GM19324 (cell line): ENCODE results near the gene ARHGEF3.

ENCODE experiments used
- ATAC-seq: cut with Tn5 transposase; IDR thresholded peaks from one replicate; pipeline ENCODE4 v1.9.1; 2021; ENCODE audit warnings: mild to moderate bottlenecking, moderate library complexity; ENCODE audit not compliant: unreplicated experiment, low FRiP score

Gene ARHGEF3

DNA sequence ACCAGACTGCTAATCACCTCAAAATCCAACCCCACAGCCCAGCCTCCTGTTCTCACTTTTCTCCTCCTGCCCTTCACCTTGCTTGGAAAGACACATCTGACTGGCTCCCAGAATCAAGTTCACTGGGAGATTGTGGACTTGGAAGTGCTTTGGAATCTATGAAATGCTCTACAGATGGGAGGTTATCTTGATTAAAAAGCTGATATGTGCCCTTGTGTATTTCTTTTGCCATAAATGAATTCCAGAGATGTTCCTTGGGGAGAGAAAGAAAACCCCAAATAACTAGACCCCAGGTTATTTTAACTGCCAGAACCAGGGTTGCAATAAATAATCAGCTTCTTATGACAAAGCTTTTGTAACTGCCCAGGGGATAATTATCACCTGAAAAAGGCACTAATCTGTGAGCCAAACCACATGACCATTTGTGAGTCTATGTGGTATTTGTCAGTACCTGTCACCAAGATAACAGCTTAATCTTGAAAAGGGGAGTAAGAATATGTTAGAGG is 21.7 kb upstream of the ARHGEF3 start:
- no peak for ATAC-seq

DNA sequence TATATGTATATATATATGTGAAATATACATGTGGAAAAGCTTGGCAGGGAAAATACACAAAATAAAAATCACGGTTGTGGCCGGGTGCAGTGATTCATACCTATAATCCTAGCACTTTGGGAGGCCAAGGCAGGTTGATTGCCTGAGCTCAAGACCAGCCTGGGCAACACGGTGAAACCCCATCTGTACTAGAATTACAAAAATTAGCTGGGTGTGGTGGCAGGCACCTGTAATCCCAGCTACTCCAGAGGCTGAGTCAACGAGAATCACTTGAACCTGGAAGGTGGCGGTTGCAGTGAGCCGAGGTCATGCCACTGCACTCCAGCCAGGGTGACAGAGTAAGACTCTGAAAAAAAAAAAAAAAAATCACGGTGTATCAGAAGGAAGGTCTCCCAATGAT is 20.8 kb upstream of the ARHGEF3 start:
- ATAC-seq, result no peak

DNA sequence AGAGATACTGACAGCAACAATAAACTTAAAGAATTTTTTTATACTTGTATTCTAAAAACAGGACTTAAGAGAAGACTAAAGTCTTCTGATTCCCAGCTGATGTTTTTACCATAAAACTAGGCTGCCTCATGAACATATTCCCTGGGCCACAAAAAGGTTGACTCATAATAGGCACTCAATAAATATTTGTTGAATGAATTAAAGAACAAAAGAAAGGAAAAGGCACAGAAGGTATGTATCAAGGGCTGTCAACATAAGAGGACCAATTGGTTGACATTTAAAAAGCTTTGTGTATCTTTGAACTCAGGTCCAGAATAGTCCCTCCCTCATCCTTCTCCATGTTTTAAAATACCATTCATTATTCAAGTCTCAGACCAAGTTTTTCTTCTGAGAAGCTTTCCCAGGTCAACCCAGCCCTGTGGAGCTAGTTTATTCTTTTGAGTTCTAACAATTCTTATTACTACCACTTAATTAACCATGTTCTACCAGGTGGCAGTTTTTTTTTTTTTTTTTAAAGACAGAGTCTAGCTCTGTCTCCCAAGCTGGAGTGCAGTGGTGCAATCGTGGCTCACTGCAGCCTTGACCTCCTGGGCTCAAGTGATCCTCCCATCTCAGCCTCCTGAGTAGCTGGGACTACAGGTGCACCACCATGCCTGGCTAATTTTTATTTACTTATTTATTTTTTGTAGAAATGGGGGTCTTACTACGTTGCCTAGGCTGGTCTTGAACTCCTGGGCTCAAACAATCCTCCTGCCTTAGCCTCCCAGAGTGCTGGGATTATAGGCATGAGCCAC is 17.5 kb upstream of the ARHGEF3 start:
- no peak for ATAC-seq

DNA sequence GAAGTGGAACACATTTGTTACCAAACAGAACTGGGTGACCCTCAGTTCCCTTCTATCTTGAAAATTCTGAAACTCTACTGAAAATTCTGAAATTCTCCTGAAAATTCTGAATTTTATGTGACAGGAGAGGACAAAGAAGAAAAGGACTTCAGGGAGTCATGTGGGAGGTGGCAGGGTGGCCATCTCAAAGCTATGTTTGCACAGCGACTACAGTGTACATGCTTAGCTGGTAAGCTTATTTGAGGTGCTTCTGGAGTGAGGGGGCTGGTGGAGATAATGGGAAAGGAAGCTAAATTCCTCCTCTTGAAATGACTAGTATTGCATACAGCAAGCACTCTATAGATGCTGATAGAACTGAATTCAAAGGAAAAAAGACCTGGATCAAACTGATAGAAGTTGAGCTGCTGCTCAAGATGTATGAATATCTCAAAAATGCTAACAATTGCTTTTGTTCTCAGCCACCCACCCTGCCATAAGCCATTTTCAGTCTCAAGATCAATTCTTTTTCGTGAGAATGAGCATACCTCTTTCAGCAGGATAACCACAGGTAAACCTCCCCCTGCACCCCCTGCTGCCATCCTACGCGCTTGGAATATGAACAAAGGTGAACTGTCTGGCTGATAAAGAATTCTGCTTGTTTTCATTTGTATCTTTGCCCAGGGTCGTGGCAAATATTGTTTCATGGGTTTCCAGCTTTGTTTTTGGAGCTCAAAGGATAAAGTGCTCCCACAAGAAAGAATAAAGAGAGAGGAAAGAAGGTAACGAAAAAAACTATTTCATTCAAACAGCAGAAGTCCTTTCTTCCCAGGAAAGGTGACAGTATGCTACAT is 16.6 kb upstream of the ARHGEF3 start:
- no peak for ATAC-seq

DNA sequence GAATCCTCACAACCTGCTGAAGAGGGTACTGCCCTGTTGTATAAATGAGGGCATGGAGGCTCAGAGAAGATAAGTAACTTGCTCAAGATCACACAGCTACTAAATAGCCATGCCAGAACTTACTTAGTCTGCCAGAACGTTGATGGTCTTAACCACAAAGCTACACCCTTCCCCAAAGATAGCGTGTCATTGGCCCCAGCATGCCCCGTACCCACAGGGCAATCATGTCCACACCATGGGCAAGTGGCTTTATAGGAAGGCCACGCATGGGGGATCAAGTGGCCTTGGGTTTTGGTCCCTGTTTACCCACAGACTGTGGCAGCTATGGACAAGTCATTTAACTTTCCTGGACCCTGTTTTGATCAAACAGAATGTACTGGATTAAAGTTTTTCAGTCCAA is 15.9 kb upstream of the ARHGEF3 start:
- no peak for ATAC-seq

DNA sequence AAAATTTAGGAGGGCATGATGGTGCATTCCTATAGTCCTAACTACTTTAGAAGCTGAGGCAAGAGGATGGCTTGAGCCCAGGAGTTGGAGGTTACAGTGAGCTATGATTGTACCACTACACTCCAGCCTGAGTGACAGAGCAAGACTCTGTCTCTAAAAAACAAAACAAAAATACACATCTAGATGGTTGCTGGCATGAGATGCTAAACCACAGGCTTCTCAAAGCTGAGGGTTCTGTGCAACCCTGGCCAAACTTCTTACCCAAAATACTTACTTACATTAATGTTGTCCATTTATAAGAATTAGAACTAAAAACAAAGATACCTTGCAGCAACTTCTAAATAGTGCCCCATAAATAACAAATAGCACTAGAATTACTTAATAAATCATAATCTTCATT is 14.3 kb upstream of the ARHGEF3 start:
- ATAC-seq, result no peak

DNA sequence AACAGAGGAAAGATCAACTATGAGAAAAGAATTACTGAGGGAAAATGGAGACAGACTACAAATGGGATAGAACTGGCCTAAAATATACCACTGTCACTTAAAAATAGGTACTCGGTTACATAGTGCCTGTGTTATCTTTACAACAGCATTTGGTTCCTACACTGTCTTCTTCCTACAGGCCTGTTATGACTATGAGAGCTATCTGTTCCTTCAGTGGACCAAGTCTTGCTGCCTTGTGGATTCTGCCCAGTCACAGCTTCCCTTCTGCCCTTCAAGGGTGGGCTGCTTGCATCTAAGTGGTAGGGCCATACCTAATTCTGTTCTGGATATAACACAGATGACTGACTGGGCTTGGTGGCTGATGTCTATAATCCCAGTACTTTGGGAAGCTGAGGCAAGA is 13.8 kb upstream of the ARHGEF3 start:
- no peak for ATAC-seq

DNA sequence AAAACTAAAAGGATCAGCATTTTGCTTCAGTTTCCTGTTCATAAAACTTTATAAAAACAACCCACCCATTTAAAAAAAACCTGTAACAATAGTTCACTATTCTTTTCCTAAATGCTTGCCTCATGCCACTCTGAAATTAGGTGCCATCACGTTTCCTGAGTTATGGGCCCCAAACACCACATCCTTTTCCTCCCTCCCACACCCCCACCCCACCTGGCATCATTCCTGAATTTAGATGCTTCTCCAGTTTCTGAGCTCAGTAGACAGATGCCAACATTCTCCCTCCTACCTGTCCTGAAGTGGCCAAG is 11.9 kb upstream of the ARHGEF3 start:
- ATAC-seq, result no peak

DNA sequence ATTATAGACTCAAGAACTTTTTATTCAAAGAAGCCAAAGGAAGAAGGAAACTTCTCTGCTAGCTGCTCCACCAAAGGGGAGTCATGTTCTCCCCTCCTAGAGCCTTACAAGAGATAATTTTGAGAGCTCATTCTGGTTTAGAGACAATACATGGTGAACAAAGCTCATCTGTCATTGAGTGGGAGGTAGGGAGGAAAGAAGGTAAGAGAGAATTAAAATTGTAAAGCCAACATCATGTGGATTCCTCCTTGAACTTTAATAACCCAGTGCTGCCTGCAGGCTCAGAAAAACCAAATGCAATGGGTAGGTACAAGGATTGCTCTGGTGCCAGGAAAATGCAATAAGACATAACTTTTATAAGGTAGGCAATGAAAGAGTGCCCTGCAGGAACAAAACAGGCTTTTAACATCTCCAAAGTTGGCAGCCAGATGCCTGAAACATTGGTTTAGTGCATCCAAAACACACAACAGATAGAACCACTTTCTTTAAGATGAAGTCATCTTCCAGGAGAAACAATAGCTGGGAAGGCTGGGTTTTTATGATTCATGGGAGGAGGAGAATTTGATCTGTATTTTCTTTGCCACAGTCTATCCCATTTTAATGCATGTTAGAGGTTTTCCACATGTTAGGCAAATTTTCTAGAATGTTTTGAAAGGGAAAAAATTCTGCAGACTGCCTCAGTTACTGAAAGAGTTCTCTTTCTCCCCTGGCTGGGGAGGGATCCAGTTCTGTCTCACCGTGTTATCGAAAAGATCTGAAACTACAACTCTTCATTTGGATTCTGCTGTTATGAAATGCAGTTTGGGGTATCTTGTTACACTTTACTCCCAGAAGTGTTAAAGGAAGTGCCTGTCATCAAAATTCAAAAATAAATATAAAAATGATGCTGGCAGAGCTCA is 11.3 kb upstream of the ARHGEF3 start:
- no peak for ATAC-seq

DNA sequence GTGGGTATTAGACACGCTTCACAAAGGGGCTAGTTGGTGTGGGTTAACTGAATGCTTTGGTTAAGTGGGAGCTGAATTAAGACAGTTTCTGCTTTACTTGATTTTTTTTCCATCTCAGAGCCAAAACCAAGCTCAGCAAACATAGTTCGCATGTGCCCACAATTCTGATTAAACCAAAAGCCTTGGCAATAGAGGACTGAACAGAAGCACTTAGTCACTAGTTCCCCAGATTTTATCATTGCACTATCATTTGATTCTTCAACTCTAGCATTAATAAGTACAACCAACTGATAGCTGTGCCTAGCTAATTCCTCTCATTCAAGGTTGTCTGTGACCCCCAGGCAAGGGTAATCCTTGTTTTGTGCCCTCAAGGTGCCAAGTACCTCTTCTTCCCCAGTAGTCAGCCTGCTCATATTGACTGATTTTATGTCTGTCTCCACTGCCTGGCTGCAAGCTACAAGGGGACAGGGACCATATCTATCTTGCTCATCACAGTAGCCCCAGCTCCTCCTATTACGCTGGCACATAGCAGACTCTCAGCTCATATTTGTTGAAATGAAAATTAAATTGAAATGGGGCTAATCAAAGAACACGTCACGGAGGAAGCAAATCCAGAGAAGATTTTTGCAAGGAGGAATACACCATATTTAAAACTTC is 9.9 kb upstream of the ARHGEF3 start:
- no peak for ATAC-seq

DNA sequence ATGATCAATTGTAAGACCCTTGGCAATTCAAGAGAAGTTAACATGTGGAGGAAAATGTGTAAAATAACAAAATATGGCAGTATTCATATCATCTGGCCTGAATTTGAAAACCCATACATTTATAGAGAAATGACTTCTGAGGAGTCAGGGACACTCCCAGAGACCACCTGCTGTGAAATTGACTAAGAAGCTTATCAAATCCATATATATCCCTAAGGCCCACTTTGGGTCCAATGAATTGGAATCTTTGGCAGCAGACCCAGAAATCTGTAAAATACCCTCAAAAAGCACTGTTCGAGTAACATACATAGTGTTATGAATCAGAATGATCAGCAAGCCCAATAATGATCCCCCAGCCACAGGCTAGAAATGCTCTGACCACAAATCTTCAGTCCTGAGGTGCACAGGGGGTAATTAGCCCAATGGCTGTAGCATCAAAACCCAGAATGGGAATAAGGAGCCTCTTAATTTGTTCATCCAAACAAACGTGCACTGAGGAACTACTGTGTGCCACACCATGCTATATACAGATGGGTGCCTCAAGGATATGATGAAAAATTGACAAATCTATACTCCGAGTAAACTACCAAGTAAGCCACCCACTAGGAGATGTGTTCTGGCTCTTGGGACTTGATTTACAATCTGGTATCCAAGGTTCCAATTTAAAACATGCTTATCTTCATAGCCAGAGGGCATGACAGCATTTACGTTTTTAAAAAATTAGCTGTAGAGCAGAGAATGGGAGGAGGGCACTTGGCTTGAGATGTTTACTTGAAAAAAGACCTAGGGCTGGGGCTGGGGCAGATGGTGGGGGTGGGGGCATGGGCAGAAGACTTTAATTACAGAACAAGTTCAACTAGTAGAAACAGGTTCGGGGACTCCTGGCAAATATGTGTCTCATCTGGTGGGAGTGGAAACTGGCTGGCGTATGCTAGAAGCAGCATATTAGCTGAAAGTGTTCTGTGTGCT is 9.1 kb upstream of the ARHGEF3 start:
- no peak for ATAC-seq

DNA sequence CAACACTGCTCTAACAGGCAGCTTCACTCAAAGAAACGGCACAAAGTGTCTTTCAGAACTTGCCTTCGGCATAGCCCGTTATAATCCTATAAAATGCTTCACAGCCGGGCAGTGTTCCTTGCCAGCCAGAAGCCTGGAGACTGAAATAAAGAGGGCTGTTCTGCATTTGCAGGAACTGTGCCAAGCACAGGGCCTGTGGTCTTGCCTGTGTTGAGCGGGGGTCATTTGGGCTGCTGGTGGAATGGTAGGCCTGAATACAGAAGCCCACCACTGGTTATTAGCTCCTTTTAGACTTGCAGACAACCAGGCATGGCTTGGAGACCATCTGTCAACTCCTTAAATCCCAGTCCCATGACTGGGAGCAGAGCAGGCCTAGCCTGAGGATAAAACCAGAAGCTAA is 4.7 kb upstream of the ARHGEF3 start:
- no peak for ATAC-seq

DNA sequence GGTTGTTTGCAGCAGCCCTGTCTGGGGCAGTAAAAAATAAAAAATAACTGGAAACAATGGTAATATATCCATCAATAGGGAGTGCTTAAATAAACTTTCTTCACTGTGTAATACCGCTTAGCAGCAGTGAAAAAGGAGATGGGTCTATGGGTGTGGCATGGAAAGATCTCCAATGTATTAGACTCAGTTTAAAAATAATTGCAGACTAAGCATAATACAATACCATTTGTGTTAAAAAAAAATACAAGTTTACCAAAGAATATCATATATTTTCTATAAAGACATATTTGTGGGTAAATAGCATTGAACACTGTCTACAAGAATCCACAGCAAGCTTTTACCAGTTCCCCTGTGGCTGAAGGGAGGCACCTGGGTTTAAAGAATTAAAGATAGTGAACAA is 1.0 kb upstream of the ARHGEF3 start:
- no peak for ATAC-seq

DNA sequence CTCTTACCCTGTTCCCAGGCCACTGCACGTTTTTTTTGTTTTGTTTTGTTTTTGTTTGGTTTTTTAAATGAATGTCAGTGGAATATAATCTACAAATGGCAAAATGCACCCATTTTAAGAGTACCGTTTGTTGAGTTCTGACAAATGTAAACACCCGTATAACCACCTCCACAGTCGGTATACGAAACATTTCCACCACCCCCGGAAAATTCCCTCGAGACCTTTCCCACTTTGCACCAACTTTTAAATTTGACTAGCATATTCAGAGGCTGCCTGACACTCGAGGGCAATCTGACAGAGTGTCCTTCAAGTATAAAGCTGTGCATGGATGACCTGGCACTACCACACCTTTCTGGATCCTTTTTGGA is 613 bp upstream of the ARHGEF3 start:
- ATAC-seq, result no peak

DNA sequence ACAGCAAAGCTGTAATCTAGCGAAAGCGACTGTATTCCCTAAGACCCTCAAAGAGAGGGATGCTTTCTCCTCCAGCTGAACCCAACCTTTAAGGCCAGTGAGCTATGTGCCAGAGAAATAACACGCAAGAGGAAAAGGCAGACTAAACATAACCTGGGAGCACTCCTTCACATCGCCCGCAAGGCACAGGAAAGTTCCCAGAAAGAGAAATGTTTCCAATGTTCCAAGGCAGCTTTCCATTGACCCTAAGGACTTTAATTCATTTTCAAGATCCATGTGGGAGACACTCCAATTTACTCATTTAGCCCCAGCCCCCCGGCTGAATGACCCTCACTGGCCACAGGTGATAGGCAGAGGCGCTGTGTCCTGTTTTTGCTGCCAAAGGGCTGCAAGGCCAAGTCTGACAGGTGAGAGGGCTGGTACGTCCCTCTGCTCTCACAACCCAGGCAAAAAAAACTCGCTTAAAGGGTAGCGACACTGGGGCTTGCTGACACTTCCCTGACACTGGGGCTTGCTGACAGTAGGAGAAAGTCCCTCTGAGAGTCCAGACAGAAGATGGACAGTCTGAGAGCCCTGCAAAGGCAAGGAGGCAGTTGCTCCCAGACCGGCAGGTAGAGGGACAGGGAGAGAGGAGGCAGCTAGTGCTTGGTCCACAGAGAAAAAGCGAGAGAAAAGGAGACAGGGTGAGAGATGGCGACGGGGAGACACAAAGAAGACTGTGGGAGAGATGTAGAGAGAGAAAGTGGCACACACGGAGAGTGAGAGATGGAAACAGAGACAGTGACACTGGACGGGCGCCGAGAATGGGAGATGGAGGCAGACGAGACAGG is 702 bp downstream of the ARHGEF3 start:
- ATAC-seq, result no peak

DNA sequence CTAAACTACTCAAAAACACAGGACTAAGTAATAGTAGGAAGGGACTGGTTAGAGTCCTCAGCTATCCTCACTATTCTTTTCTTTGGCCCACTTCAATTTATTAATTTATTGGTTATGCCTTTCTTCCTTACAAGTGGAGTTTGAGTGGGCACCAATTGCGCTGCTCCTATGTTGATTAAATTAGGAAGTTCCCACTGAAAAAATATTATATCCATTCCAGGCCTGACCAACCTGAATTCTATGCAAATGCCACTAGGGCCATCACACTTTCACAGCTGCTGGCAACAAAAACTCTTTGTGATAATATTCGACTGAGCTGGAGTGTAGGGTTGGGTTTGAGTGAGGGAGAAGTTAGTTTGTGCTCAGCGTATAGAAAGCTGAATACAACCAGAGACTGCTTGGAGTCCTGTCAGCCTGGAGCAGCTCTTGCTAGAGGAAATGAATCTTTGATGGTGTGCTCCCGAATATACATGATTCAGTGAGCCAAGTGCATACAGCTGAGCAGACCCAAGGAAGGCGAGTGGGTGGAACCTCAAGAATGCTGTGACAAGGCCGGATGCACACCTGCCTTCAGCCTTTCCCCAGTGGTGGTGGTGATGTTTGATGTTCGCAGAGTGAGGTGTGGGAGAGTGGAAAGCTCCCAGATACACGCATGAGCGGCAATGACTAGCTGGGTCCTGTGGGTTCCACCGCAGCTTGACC is 1.5 kb downstream of the ARHGEF3 start:
- ATAC-seq, result no peak

DNA sequence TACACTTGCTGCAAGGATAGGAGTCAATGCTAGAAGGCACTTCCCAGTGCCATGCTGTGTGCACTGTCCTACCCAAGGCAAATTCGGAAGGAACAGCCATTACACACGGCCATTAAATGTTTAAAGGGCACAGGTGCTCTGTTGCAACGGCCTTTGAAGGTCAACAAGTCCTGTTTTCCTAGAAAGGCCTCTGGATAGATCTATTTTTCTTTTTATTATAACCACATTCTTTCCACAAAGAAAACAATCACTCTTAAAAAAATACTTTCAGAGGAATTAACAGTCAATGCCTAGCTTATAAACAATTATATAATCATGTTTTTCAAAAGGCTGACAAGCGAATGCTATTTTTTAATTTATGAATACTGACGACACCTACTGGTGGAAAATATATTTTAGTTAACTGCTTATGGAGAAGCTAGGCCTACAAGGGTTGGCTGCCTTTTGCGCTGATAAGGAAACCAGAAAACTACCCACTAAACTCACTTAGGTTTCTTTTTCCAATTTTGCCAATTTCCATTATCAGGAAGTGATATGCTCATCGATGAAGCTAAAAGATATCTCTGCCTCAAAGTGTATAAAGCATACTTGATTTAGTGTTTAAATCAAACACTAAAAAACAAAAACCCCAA is 2.4 kb downstream of the ARHGEF3 start:
- no peak for ATAC-seq
